ENCODE data around the gene OR4D6. TPM values are rescaled to one million over a fixed set of nuclear protein-coding genes. Genes with fewer than 3 reads are reported as not detected.

The OR4D6 gene
- total RNA-seq, 1 donor, result not detected

DNA sequence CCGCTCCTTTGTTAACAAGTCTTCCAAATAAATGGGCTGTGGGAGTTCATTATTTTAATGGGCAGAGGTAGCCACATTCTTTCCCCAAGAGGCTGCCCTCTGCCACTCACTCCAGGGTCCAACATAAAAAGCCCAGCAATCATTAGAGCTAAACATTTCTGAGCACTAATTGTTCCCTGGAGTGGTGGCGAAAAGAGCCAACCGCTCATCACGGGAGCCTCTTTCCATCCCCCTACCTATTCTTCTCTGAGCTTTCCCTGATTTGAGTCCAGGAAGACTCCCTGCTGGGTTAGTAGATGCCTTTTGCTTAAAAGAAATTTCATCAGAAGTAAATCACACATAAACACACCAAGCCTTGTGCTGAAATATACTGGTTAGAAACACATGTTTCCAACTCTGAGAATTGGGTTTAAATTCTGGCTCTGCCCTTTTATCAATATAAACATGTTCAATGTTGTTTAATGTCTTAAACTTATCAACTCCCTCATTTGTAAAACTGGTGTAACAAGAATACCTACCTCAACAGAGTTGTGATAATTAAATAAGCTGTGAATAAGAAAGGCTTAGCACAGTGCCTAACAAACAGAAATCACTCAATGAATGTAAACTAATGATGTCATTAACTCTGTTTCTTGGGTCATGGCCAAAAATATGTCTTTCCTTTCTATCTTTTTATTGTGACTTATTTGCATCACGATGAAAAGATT is 30.2 kb upstream of the OR4D6 start, which contains the start of gene OR5A2:
TSS of gene OR5A2 (minus strand) at position 53 of the 707 bp plus-strand sequence. CDS start 3,460 bp downstream, outside the sequence.
- no peaks in the 10 kb centered on the region for H3K9me3 ChIP-seq (ENCODE audit: low read depth, low read length)
- no peak within 1 kb of the TSS for H3K4me3 ChIP-seq (ENCODE audit: insufficient read depth, low read length)
- H3K4me2 ChIP-seq (ENCODE audit: insufficient read depth, low read length), result no peak within 1 kb of the TSS
- H3K4me1 ChIP-seq (ENCODE audit: insufficient read depth, low read length), result no peaks in the 10 kb centered on the region
- DNase-seq (ENCODE audit: insufficient read length, low spot score, missing footprints), result peak; percentile 4
- H3K36me3 ChIP-seq (ENCODE audit: insufficient read depth, low read length), result no peaks in the 10 kb centered on the region
- no peaks in the 10 kb centered on the region for H4K20me1 ChIP-seq (ENCODE audit: insufficient read depth, low read length)
- H3K27ac ChIP-seq (ENCODE audit: low read depth, low read length), result no peak within 1 kb of the TSS
- TF ChIP-seq, protein P1, sequence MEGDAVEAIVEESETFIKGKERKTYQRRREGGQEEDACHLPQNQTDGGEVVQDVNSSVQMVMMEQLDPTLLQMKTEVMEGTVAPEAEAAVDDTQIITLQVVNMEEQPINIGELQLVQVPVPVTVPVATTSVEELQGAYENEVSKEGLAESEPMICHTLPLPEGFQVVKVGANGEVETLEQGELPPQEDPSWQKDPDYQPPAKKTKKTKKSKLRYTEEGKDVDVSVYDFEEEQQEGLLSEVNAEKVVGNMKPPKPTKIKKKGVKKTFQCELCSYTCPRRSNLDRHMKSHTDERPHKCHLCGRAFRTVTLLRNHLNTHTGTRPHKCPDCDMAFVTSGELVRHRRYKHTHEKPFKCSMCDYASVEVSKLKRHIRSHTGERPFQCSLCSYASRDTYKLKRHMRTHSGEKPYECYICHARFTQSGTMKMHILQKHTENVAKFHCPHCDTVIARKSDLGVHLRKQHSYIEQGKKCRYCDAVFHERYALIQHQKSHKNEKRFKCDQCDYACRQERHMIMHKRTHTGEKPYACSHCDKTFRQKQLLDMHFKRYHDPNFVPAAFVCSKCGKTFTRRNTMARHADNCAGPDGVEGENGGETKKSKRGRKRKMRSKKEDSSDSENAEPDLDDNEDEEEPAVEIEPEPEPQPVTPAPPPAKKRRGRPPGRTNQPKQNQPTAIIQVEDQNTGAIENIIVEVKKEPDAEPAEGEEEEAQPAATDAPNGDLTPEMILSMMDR (IDR thresholded peaks at IDR 0.05; ENCODE audit: extremely low read depth, low read depth, low read length), result no peak
- H2AFZ ChIP-seq (ENCODE audit: low read length), result no peak within 1 kb of the TSS
- no peaks in the 10 kb centered on the region for H3K27me3 ChIP-seq (ENCODE audit: insufficient read depth, low read length)
- H3K79me2 ChIP-seq (ENCODE audit: insufficient read depth, low read length), result no peaks in the 10 kb centered on the region

DNA sequence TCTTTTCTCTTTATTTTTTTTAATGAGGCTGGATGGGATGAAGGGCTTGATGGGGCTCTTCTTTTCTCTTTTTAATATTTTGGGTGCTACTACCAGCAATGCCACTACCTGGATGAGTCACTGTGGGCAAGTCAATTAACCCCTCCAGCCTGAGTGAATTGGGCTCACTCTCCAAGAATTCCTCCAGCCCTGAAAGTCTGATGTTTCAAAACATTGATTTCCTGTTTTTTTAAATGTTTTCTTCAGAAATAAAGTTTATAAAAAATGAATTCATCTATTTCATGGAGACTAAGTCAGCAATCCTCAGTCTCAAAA is 29.7 kb upstream of the OR4D6 start:
- Histone ChIP-seq H2AFZ (ENCODE audit: low read length) (no peak overlapping the region), H3K79me2 (ENCODE audit: insufficient read depth, low read length) (no peaks in the 10 kb centered on the region), H3K4me3 (ENCODE audit: insufficient read depth, low read length) (no peak overlapping the region), H3K4me1 (ENCODE audit: insufficient read depth, low read length) (no peaks in the 10 kb centered on the region), H3K9me3 (ENCODE audit: low read depth, low read length) (no peaks in the 10 kb centered on the region), H3K27ac (ENCODE audit: low read depth, low read length) (no peak overlapping the region), H3K27me3 (ENCODE audit: insufficient read depth, low read length) (no peaks in the 10 kb centered on the region), H4K20me1 (ENCODE audit: insufficient read depth, low read length) (no peaks in the 10 kb centered on the region), H3K4me2 (ENCODE audit: insufficient read depth, low read length) (no peak overlapping the region), H3K36me3 (ENCODE audit: insufficient read depth, low read length) (no peaks in the 10 kb centered on the region)
- TF ChIP-seq, protein P1 (IDR thresholded peaks at IDR 0.05; ENCODE audit: extremely low read depth, low read depth, low read length), result no peak
- no peak for DNase-seq (ENCODE audit: insufficient read length, low spot score, missing footprints)

DNA sequence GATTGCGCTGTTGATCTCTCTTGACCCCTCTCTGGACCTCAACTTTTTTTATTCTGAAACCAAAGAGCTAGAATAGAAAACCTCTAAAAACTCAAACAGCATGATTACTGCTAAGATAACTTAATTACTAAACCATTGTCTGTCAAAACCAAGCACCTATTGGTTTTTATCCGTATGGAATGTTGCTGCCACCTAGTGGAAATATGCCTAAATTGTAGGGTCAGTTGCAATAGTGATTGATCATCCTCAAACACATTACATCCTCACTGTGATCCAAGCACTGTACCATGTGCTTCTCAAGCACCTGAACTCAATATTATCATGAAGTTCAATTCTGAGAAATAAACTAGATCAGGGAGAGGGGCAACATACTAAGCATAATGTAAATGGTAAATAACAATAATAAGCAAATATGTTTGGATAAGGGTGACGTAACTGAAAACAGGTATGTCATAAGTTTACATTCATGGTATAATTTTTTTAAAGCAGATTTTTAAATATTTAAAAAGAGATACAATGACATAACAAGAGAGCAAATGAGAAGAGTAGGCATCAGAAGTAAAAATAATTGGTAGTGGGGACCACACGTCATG is 26.7 kb upstream of the OR4D6 start:
- Histone ChIP-seq H3K4me3 (ENCODE audit: insufficient read depth, low read length) (no peak overlapping the region), H3K4me2 (ENCODE audit: insufficient read depth, low read length) (no peak overlapping the region), H3K36me3 (ENCODE audit: insufficient read depth, low read length) (no peaks in the 10 kb centered on the region), H3K4me1 (ENCODE audit: insufficient read depth, low read length) (no peaks in the 10 kb centered on the region), H3K9me3 (ENCODE audit: low read depth, low read length) (no peaks in the 10 kb centered on the region), H3K27ac (ENCODE audit: low read depth, low read length) (no peak overlapping the region), H3K27me3 (ENCODE audit: insufficient read depth, low read length) (no peaks in the 10 kb centered on the region), H4K20me1 (ENCODE audit: insufficient read depth, low read length) (no peaks in the 10 kb centered on the region), H3K79me2 (ENCODE audit: insufficient read depth, low read length) (no peaks in the 10 kb centered on the region), H2AFZ (ENCODE audit: low read length) (no peak overlapping the region)
- TF ChIP-seq, protein P1 (IDR thresholded peaks at IDR 0.05; ENCODE audit: extremely low read depth, low read depth, low read length), result peak; percentile 76
- DNase-seq (ENCODE audit: insufficient read length, low spot score, missing footprints), result peak; percentile 31

DNA sequence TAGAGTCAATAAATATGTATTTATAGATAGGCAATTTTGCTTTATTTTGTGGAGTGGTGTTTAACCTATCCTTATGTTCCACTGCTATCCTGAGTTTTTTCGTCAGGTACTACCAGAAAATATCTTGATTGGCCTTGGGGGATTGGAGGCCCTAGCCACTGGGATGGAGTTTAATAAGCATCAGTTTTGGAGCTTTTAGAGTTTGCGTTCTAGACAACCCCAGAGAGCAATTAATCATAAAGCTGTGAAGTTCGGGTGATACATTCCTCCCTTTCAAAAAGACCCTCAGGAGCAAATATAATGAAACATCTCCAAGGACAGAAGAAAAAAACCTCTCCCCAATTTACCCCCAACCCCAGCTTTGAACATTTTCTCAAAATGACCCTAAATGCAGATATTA is 20.6 kb upstream of the OR4D6 start, which contains the start of gene OR5A1:
TSS of gene OR5A1 (plus strand) at position 301 of the 400 bp plus-strand sequence. CDS start 6,700 bp downstream, outside the sequence.
- Histone ChIP-seq H3K4me2 (ENCODE audit: insufficient read depth, low read length) (no peak within 1 kb of the TSS), H2AFZ (ENCODE audit: low read length) (no peak within 1 kb of the TSS), H3K27me3 (ENCODE audit: insufficient read depth, low read length) (no peaks in the 10 kb centered on the region), H3K4me1 (ENCODE audit: insufficient read depth, low read length) (no peaks in the 10 kb centered on the region), H4K20me1 (ENCODE audit: insufficient read depth, low read length) (no peaks in the 10 kb centered on the region), H3K27ac (ENCODE audit: low read depth, low read length) (no peak within 1 kb of the TSS), H3K4me3 (ENCODE audit: insufficient read depth, low read length) (no peak within 1 kb of the TSS), H3K9me3 (ENCODE audit: low read depth, low read length) (no peaks in the 10 kb centered on the region), H3K36me3 (ENCODE audit: insufficient read depth, low read length) (no peaks in the 10 kb centered on the region), H3K79me2 (ENCODE audit: insufficient read depth, low read length) (no peaks in the 10 kb centered on the region)
- TF ChIP-seq, protein P1 (IDR thresholded peaks at IDR 0.05; ENCODE audit: extremely low read depth, low read depth, low read length), result no peak
- DNase-seq (ENCODE audit: insufficient read length, low spot score, missing footprints), result no peak
